Suprapubic skin (tissue), 4 donors: ENCODE results near the gene CPXM1. TPM values are rescaled to one million over a fixed set of nuclear protein-coding genes. Genes with fewer than 3 reads are reported as not detected.
A peak's percentile ranks its signal among the peaks of the same experiment; 100 is the strongest.

Source experiments
- DNase-seq, 2 donors: peaks; one replicate each; pipeline ENCODE4 v3.0.0-alpha.2; 2019; ENCODE audit warnings: low spot score in 2 of 2
- H3K27ac ChIP-seq: fragments of 200-600 bp; sonication (generic); one replicate; pipeline ENCODE4 v1.5.1; 2019
- H3K27me3 ChIP-seq: fragments of 200-600 bp; sonication (generic); one replicate; pipeline ENCODE4 v1.5.1; 2019
- H3K36me3 ChIP-seq: fragments of 200-600 bp; sonication (generic); one replicate; pipeline ENCODE4 v1.5.1; 2019
- H3K4me1 ChIP-seq: fragments of 200-600 bp; sonication (generic); one replicate; pipeline ENCODE4 v1.5.1; 2019
- H3K4me3 ChIP-seq: fragments of 200-600 bp; sonication (generic); one replicate; pipeline ENCODE4 v1.5.1; 2019; ENCODE audit warnings: mild to moderate bottlenecking
- H3K9me3 ChIP-seq: fragments of 200-600 bp; sonication (generic); one replicate; pipeline ENCODE4 v1.5.1; 2019
- EP300 ChIP-seq: sonication (generic); formaldehyde crosslinking; IDR thresholded peaks from one replicate; pipeline ENCODE4 v1.6.1; 2017; ENCODE audit warnings: antibody characterized with exemption
- POLR2A ChIP-seq, 2 donors: fragments of 450-650 bp; IDR thresholded peaks; one replicate each; pipeline ENCODE4 v1.6.1; 2017; ENCODE audit warnings: antibody characterized with exemption in 2 of 2, mild to moderate bottlenecking in 2 of 2, moderate library complexity in 2 of 2
- POLR2AphosphoS5 ChIP-seq, 3 donors: sonication (generic); formaldehyde crosslinking; IDR thresholded peaks; one replicate each; pipeline ENCODE4 v1.6.1; 2017; ENCODE audit warnings: antibody characterized with exemption in 3 of 3
- WGBS: methylation state at CpG from one replicate; pipeline ENCODE4 v1.1.5; 2018; 5-methylcytosine and 5-hydroxymethylcytosine counted together
- total RNA-seq, 4 donors: library from RNA; depleted of rRNA; stranded (reverse); fragments of >200 nt; gene quantifications; one replicate each; pipeline ENCODE4 v1.1.0, GENCODE V29; 2016
- TF ChIP-seq, protein P1 (sequence below), 2 donors: fragments of 200-600 bp in 1 of 2; fragments of 450-650 bp in 1 of 2; sonication (generic) in 1 of 2; IDR thresholded peaks; one replicate each; pipeline ENCODE4 v1.5.1; 2016 to 2019; ENCODE audit warnings: antibody characterized with exemption in 2 of 2, mild to moderate bottlenecking in 1 of 2, moderate library complexity in 1 of 2

CPXM1 gene
- total RNA-seq, 4 donors from 2014 or later = 1.5 to 5.1 (median 3.2) TPM

DNA sequence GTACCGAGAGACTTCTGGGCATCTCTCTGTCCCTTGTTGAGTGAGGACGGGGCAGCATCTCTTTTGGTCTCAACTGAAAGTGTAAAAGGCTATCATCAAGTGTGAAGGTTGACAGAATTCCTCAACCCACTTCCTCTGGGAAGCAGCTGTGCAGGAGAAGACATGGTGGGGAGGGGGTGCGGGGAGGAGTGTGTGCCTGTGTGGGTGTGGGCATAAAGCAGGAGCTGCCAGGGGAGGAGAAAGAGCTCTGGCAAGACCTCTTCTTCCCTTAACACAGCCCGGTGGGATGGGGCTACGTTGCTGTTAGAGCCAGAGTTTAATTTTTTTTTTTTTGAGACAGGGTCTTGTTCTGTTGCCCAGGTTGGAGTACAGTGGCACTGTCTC lies 31.8 kb downstream of the CPXM1 start:
- Histone ChIP-seq H3K4me1 (peaks cover 15% of the 10 kb centered on the region), H3K27ac (no peak overlapping the region), H3K36me3 (no peaks in the 10 kb centered on the region), H3K9me3 (no peaks in the 10 kb centered on the region), H3K4me3 (no peak overlapping the region), H3K27me3 (peaks cover 28% of the 10 kb centered on the region)
- no peak for TF ChIP-seq POLR2A (IDR thresholded peaks at IDR 0.05)
- TF ChIP-seq, protein P1, sequence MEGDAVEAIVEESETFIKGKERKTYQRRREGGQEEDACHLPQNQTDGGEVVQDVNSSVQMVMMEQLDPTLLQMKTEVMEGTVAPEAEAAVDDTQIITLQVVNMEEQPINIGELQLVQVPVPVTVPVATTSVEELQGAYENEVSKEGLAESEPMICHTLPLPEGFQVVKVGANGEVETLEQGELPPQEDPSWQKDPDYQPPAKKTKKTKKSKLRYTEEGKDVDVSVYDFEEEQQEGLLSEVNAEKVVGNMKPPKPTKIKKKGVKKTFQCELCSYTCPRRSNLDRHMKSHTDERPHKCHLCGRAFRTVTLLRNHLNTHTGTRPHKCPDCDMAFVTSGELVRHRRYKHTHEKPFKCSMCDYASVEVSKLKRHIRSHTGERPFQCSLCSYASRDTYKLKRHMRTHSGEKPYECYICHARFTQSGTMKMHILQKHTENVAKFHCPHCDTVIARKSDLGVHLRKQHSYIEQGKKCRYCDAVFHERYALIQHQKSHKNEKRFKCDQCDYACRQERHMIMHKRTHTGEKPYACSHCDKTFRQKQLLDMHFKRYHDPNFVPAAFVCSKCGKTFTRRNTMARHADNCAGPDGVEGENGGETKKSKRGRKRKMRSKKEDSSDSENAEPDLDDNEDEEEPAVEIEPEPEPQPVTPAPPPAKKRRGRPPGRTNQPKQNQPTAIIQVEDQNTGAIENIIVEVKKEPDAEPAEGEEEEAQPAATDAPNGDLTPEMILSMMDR (IDR thresholded peaks at IDR 0.05) = no peak
- no peak for TF ChIP-seq EP300
- no peak for TF ChIP-seq POLR2AphosphoS5 (IDR thresholded peaks at IDR 0.05)
- DNase-seq = no peak
- 29% methylated on average over 4 of the region's 5 CpGs for WGBS

DNA sequence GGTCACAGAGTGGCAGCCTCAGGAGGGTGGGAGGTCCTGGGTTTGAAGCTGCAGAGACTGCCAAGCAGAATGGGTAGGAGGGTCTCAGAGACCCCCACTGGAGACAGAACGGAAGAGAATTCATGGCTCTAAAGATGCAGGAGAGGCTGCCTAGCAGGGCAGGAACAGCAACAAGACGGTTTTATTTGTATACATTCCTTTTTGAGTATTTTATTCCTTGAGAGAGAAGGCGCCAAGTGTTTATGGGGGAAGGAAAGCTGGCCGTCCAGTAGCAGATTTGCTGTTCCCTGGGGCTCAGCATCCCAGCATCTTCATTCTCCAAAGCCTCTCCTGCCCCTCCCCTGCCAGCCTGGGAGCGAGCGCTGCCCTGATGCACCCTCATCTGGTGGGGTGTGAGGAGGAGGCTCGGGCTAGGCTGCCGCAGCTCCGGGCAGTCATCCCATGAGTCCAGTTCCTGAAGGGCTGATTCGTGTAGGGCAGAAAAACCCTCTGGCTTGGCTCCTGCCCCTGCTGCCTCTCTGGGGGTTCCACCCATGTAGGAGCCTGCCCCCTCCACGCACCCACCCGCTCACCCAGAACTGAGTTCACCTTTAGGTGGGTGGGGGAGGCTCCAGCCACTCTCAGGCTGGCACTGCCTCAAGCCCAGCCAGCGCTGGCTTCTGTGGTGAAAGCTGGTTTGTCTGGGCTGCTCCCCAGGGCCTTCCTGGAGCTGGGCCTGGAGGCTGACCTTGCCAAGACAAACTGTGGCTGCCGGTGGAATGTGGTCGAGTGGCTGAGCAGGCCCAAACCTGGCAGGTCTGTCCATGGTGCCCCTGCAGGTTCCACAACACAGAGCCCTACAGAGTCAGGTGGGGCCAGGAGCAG lies 32.4 kb downstream of the CPXM1 start:
- no peaks in the 10 kb centered on the region for H3K36me3 ChIP-seq
- TF ChIP-seq, protein P1 (IDR thresholded peaks at IDR 0.05) = no peak
- TF ChIP-seq POLR2AphosphoS5 (IDR thresholded peaks at IDR 0.05) = peak in 1 of 3 donors; percentile 48
- peak overlapping the region; percentile 6 for H3K27ac ChIP-seq
- no peaks in the 10 kb centered on the region for H3K9me3 ChIP-seq
- H3K4me1 ChIP-seq = peaks cover 15% of the 10 kb centered on the region
- WGBS = 43% methylated on average over 9 of the region's 15 CpGs
- peaks cover 28% of the 10 kb centered on the region for H3K27me3 ChIP-seq
- peak overlapping the region; percentile 2 for H3K4me3 ChIP-seq
- DNase-seq = no peak

DNA sequence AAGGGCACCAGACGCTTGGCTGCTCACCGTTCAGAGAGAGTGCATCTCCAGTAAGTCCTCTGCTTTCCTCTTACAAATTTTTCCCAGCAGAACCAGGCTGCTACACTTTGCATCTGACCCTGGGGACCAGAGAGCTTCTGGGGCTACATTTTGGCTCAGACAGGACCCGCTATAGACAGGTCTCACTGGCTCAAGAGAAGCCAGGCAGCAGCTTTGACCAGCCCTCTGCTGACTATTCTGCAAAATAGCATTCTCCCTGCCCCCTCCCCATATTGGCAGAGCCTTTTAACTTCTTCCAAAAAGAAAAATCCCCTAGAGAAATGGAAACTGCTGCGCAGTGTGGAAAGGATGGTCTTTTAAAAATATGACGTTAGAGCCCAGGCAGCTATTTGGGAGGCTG lies 37.2 kb downstream of the CPXM1 start:
- DNase-seq = no peak
- no peaks in the 10 kb centered on the region for H3K9me3 ChIP-seq

DNA sequence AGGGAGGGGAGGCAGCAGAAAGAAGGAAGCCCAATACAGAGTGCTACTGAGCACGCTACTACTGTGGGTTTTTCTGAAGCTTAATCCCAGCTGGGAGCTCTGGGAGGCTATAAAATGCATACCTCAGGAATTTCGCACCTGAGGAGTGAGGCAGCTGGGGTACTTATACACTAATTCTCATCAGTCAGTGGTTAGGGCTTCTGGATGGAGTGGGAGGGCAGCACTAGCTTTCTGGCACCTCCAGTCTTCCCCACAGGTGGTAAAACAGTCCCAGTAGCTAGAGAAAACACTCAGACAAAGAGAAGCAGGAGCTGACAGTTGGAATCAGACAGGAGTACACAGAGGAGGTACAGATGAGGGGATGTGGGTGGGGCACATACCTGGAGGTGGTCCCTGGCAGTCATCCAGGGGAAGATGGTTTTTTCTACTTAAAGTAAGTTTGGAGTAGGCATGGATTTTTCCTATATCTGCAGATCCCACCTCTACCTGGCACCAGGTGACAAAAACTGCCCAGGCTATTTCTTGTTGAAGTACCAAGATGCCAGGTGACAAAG lies 37.8 kb downstream of the CPXM1 start:
- TF ChIP-seq POLR2AphosphoS5 (IDR thresholded peaks at IDR 0.05) = no peak
- Histone ChIP-seq H3K9me3 (no peaks in the 10 kb centered on the region), H3K27me3 (peaks cover 25% of the 10 kb centered on the region), H3K27ac (no peak overlapping the region), H3K4me1 (peaks cover 2% of the 10 kb centered on the region), H3K4me3 (no peak overlapping the region), H3K36me3 (no peaks in the 10 kb centered on the region)
- WGBS = 51% methylated on average over 2 of the region's 2 CpGs
- DNase-seq = no peak

More for the DNA sequence above, 37.2 kb downstream of the CPXM1 start:
- no peak overlapping the region for H3K4me3 ChIP-seq
- peaks cover 25% of the 10 kb centered on the region for H3K27me3 ChIP-seq
- TF ChIP-seq, protein P1 (IDR thresholded peaks at IDR 0.05) = no peak
- TF ChIP-seq POLR2A (IDR thresholded peaks at IDR 0.05) (no peak), POLR2AphosphoS5 (IDR thresholded peaks at IDR 0.05) (no peak), EP300 (no peak)
- peaks cover 7% of the 10 kb centered on the region for H3K4me1 ChIP-seq
- 23% methylated on average over 5 of the region's 5 CpGs for WGBS
- H3K27ac ChIP-seq = no peak overlapping the region
- no peaks in the 10 kb centered on the region for H3K36me3 ChIP-seq

DNA sequence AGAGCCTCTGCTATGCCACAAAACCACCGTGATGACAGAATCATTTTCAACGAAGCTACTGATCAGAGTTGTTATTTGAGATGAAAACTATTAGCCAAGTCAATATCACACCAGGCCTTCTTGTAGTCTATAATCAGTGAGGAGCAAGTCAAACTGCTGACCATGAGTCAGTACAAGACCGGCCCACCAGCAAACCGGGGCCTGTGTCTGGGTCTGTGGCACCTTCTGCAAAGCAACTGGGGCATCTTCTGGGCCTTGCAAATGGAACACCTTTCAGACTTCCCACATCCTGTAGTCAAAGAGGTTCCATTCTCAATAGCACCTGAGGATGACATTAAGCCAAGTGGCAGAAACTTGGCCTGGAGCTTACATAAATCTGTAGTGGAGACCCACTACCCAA lies 38.5 kb downstream of the CPXM1 start:
- Histone ChIP-seq H3K4me3 (no peak overlapping the region), H3K4me1 (no peaks in the 10 kb centered on the region), H3K27me3 (peaks cover 27% of the 10 kb centered on the region), H3K27ac (no peak overlapping the region), H3K9me3 (no peaks in the 10 kb centered on the region), H3K36me3 (no peaks in the 10 kb centered on the region)
- no peak for DNase-seq
- 88% methylated on average over 4 of the region's 4 CpGs for WGBS
- TF ChIP-seq, protein P1 (IDR thresholded peaks at IDR 0.05) = no peak
- TF ChIP-seq POLR2A (IDR thresholded peaks at IDR 0.05) (no peak), POLR2AphosphoS5 (IDR thresholded peaks at IDR 0.05) (no peak), EP300 (no peak)
